ENCODE results near the gene PRRT2.
"Not testable (repeated sequence)": the region's sequence is repeated elsewhere in the genome, so short reads cannot be mapped to it uniquely, and the experiment has no call there.

The PRRT2 gene

GRCh38 chr16:29790949-29791844, 20.8 kb upstream of the PRRT2 start:
- peak; percentile 25 for DNase-seq (ENCODE audit: low spot score)

DNA sequence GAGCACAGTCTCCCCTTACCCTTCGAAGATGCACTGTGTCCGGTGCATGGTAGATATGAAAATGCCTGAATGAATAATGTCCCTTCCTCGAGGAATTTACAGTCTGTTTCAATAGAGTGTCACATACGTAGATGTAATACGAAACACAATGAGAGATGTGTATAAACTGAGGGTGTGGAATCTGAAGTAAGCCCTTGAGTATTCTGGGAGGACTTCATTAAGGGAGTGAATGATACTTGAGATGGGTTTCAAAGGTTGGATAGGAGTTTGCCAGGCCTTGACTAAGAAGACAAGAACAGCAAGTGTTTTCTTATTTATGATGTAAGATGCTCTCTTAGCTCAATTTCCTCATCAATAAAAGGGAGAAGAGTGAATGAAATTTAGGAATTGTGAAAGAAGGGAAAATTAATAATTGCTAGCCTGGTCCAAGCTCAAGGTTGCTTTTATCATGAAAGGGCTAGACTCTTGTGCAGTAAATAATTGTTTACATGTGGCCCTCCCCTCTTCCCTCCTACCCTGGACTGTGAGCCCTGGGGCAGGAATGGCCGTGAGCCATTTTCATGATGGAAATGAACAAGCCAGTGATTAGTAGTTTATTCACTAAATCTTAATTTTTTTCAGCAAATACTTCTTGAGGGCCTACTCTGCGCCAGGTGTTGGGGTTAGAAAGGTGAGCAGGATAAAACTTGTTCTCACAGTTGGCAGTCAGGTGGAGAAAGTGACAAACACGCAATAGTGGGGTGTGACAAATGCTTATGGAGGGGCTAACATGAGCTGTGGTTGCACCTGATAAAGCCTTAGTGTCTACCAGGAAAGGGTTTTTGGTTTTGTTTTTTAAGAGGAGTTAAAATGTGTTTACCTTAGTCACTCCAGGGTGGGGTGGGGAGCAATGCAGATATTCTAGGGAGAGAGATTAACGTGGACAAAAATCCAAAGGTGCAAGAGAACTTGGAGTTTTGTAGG, 19.9 kb upstream of the PRRT2 start:
- DNase-seq (ENCODE audit: low spot score), result peak; percentile 47

DNA sequence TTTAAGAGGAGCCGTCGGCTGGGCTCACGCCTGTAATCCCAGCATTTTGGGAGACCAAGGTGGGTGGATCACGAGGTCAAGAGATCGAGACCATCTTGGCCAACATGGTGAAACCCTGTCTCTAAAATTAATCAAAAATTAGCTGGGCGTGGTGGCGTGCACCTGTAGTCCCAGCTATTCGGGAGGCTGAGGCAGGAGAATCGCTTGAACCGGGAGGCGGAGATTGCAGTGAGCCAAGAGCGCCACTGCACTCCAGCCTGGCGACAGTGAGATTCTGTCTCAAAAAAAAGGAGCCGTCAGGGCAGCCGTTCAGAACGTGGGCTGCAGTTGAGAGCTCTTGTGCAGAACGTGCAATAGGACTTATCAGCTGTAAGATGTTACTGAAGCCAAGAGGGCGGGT, 18.8 kb upstream of the PRRT2 start:
- DNase-seq (ENCODE audit: low spot score), result not testable (repeated sequence)

GRCh38 chr16:29794231-29794710, 17.7 kb upstream of the PRRT2 start:
- no peak for DNase-seq (ENCODE audit: low spot score)

DNA sequence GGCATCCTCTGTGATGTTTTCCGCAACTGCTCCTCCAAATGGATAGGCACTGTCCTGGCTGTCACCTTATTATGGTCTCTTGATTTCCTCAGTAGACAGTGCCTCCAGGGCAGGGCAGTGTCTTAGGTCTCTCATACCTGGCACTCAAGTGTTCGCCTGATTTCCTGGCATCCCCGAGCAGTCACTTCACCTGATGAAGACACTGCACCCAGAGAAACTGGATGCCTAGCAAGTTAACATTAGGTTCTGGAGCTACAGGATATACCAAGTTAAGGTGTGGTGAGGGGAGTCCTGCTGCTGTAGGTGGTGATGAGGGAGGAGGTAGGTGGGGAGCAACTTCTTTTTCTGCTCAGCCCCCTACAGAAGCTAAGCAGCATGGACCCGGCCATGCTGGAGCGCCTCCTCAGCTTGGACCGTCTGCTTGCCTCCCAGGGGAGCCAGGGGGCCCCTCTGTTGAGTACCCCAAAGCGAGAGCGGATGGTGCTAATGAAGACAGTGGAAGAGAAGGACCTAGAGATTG, 9.5 kb upstream of the PRRT2 start:
- no peak for DNase-seq (ENCODE audit: low spot score)

DNA sequence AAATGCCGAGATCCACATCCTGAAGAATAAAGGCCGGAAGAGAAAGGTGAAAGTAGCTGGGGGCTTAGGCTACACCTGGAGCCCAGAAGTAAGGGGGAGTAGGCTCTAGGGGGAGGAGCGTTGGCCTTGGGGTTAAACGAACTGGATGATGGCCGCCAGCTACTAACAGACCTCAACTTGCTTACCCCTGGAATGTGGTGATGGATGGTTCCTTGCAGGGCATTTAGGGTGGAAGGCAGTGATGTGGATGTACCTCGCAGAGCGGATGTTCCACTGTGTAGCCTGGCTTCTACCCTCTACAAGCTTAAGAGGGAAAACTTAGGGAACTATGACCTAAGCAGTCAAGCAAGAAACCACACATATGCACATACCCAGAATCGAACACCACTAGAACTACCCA, 8.0 kb upstream of the PRRT2 start:
- no peak for DNase-seq (ENCODE audit: low spot score)

- peak; percentile 34 for DNase-seq (ENCODE audit: low spot score)
Measured at GRCh38 chr16:29804455-29805231, 7.3 kb upstream of the PRRT2 start.

DNA sequence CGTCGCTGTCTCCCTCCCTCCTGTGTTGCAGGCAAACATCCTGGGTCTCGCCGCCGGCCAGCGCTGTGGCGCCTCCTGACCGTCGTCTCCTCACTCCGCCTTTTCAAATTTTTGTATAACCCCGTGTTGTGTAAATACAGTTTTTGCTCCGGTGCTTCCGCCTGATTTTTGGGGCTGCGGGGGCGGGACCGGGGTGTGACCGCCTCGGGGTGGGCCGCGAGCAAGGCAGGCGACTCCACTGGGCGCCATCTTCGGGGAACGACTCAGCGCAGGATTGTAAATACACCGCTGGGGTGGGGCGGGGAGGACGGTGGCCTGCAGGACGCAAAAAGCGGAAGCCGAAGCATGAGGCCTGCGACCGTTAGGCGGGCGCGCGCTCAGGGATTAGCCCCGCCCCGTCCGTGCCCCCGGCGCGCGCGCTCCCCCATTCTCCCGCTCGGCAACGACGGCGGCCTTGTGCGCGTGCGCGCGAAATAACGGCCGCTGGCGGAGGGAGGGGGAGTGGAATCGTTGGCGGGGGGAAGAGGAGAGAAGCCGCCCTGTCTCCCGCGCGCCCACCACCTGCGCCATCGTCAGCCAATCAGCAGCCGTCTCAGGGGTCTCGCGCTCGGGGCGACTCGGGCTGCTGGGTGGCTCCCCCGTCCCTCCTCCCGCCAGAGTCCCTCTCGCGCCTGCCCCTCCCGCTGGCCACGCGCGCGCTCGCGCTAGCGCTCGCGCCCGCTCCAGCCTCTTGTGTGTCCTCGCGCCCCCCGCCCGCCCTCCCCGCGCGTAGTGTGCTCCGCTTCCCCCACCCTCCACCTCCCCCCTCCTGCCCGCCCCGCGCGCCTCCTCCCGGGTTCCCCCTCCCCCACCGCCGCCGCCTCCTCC, 6.5 kb upstream of the PRRT2 start:
- DNase-seq (ENCODE audit: low spot score), result peak; percentile 98

- DNase-seq (ENCODE audit: low spot score), result peak; percentile 76
Measured at GRCh38 chr16:29806099-29806579, 5.9 kb upstream of the PRRT2 start, which contains the start of gene MAZ. Gene MAZ (plus strand): TSS chr16:29806529. CDS start chr16:29806702, 173 bp downstream.

- DNase-seq (ENCODE audit: low spot score), result peak; percentile 55
Measured at GRCh38 chr16:29806641-29807425, 5.2 kb upstream of the PRRT2 start.

- DNase-seq (ENCODE audit: low spot score), result peak; percentile 89
Measured at GRCh38 chr16:29807426-29808218, 4.4 kb upstream of the PRRT2 start.

DNA sequence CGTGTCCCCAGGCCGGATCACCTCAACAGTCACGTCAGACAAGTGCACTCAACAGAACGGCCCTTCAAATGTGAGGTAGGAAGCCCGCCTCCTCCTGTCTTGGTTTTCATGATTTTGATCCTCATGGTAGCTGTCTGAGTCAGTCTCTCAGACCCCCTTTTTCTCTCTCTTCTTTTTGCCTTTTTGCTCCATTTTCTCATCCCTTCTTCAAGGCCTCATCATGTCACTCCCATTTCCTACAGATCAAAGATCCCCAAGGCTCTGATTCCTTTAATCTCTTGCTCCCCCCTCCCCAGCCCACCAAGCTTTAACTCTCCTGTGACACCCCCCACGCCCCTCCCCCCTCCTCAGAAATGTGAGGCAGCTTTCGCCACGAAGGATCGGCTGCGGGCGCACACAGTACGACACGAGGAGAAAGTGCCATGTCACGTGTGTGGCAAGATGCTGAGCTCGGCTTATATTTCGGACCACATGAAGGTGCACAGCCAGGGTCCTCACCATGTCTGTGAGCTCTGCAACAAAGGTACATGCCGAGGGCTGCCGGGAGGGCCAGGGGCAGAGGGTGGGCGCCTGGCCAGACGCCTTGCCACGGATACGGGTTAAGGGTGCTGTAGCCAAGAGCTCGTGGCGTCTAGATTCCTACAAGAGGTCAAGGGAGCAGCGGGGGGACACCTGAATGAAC, 3.6 kb upstream of the PRRT2 start:
- no peak for DNase-seq (ENCODE audit: low spot score)

- no peak for DNase-seq (ENCODE audit: low spot score)
Measured at GRCh38 chr16:29809031-29809747, 2.8 kb upstream of the PRRT2 start.

GRCh38 chr16:29809850-29810698, 1.9 kb upstream of the PRRT2 start:
- DNase-seq (ENCODE audit: low spot score), result no peak

DNA sequence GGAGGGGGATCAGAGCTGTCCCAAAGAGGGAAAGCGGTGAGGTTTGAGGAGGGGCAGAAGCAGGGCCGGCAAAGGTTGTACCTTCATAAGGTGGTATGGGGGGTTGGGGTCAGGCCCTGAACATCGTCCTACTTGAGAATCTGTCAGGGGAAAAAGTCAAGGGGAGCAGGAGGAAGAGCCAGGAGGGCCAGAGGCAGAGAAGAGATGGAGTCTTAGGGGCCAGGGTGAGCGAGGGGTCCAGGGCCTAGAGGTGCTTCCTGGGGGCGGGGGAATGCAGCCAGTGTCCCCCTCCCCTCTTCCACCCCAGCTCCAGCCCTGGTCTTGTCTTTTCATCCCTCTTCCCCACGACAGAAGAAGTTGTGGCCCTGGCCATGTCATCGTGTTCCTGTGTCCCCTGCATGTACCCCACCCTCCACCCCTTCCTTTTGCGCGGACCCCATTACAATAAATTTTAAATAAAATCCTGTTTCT, 1.3 kb upstream of the PRRT2 start:
- DNase-seq (ENCODE audit: low spot score), result no peak

GRCh38 chr16:29811170-29811895, 660 bp upstream of the PRRT2 start:
- DNase-seq (ENCODE audit: low spot score), result peak; percentile 83
